SK-N-SH treated with all-trans-retinoic acid at 6 μM for 48 hours (cell line): ENCODE measurements around the gene ME3.

ENCODE experiments used
- ATAC-seq: fragments of 200-7000 bp; cut with Tn5 transposase; 3 replicates; pipeline ENCODE4 v1.9.1; 2020; ENCODE audit warnings: mild to moderate bottlenecking, moderate library complexity
- ARNTL ChIP-seq: fragments of 450-650 bp; formaldehyde crosslinking; IDR thresholded peaks from 2 replicates; pipeline ENCODE4 v1.5.0; 2020; ENCODE audit warnings: low read depth, mild to moderate bottlenecking, moderate library complexity, borderline replicate concordance
- BACH2 ChIP-seq: fragments of 250-450 bp; sonication (Bioruptor Pico); IDR thresholded peaks from 2 replicates; pipeline ENCODE4 v1.9.0; 2021; ENCODE audit warnings: mild to moderate bottlenecking, borderline replicate concordance
- CREB5 ChIP-seq: fragments of 250-450 bp; sonication (Bioruptor Pico); IDR thresholded peaks from 2 replicates; pipeline ENCODE4 v1.5.1; 2020; ENCODE audit warnings: low read depth, mild to moderate bottlenecking, moderate library complexity
- CSDC2 ChIP-seq: fragments of 250-450 bp; sonication (Bioruptor Pico); IDR thresholded peaks from 2 replicates; pipeline ENCODE4 v1.5.0; 2020; ENCODE audit warnings: mild to moderate bottlenecking, moderate library complexity
- CSRNP3 ChIP-seq: fragments of 250-450 bp; sonication (Bioruptor Pico); IDR thresholded peaks from 2 replicates; pipeline ENCODE4 v1.5.1; 2021; ENCODE audit warnings: mild to moderate bottlenecking, moderate library complexity
- GLIS3 ChIP-seq: fragments of 250-450 bp; sonication (Bioruptor Pico); IDR thresholded peaks from 2 replicates; pipeline ENCODE4 v1.5.0; 2020; ENCODE audit warnings: mild to moderate bottlenecking, moderate library complexity
- ISL1 ChIP-seq: fragments of 250-450 bp; sonication (Bioruptor Pico); IDR thresholded peaks from 2 replicates; pipeline ENCODE4 v2.1.2; 2022; ENCODE audit warnings: mild to moderate bottlenecking, moderate library complexity
- OSR1 ChIP-seq: fragments of 250-450 bp; sonication (Bioruptor Pico); IDR thresholded peaks from 2 replicates; pipeline ENCODE4 v1.8.0; 2022; ENCODE audit warnings: moderate library complexity, mild to moderate bottlenecking, inconsistent platforms
- POU6F1 ChIP-seq: fragments of 250-450 bp; sonication (Bioruptor Pico); IDR thresholded peaks from 2 replicates; pipeline ENCODE4 v1.8.0; 2021; ENCODE audit warnings: low read depth, mild to moderate bottlenecking, moderate library complexity, borderline replicate concordance
- PPARA ChIP-seq: fragments of 250-450 bp; sonication (Bioruptor Pico); IDR thresholded peaks from 2 replicates; pipeline ENCODE4 v1.5.0; 2020; ENCODE audit warnings: mild to moderate bottlenecking, borderline replicate concordance
- RARB ChIP-seq: fragments of 250-450 bp; sonication (Bioruptor Pico); IDR thresholded peaks from 2 replicates; pipeline ENCODE4 v1.8.0; 2021; ENCODE audit warnings: mild to moderate bottlenecking, moderate library complexity
- SNAI2 ChIP-seq: fragments of 250-450 bp; sonication (Bioruptor Pico); IDR thresholded peaks from 2 replicates; pipeline ENCODE4 v1.5.0; 2020; ENCODE audit warnings: mild to moderate bottlenecking, moderate library complexity
- TCF4 ChIP-seq: fragments of 250-450 bp; sonication (Bioruptor Pico); IDR thresholded peaks from 2 replicates; pipeline ENCODE4 v1.8.0; 2021; ENCODE audit warnings: mild to moderate bottlenecking, moderate library complexity, borderline replicate concordance
- TOX ChIP-seq: fragments of 250-450 bp; sonication (Bioruptor Pico); IDR thresholded peaks from 2 replicates; pipeline ENCODE4 v1.8.0; 2021; ENCODE audit warnings: mild to moderate bottlenecking, moderate library complexity, borderline replicate concordance
- TSHZ2 ChIP-seq: fragments of 250-450 bp; sonication (Bioruptor Pico); IDR thresholded peaks from 2 replicates; pipeline ENCODE4 v1.5.0; 2020; ENCODE audit warnings: mild to moderate bottlenecking, moderate library complexity
- ZC3H10 ChIP-seq: fragments of 250-450 bp; sonication (Bioruptor Pico); IDR thresholded peaks from 2 replicates; pipeline ENCODE4 v1.5.1; 2021; ENCODE audit warnings: mild to moderate bottlenecking, moderate library complexity
- ZFP3 ChIP-seq: fragments of 250-450 bp; sonication (Bioruptor Pico); IDR thresholded peaks from 2 replicates; pipeline ENCODE4 v1.5.0; 2020; ENCODE audit warnings: mild to moderate bottlenecking, moderate library complexity
- ZFP30 ChIP-seq: fragments of 450-650 bp; formaldehyde crosslinking; IDR thresholded peaks from 2 replicates; pipeline ENCODE4 v1.5.0; 2022; ENCODE audit warnings: mild to moderate bottlenecking, moderate library complexity
- ZNF565 ChIP-seq: fragments of 450-650 bp; formaldehyde crosslinking; conservative IDR thresholded peaks from 2 replicates; pipeline ENCODE4 v1.5.0; 2020; ENCODE audit warnings: low read depth, mild to moderate bottlenecking, moderate library complexity
- ZNF70 ChIP-seq: fragments of 450-650 bp; formaldehyde crosslinking; IDR thresholded peaks from 2 replicates; pipeline ENCODE4 v1.5.0; 2020; ENCODE audit warnings: mild to moderate bottlenecking, moderate library complexity
- ZNF8 ChIP-seq: fragments of 450-650 bp; formaldehyde crosslinking; IDR thresholded peaks from 2 replicates; pipeline ENCODE4 v1.5.0; 2020; ENCODE audit warnings: mild to moderate bottlenecking, moderate library complexity

The ME3 gene

GRCh38 chr11:86589204-86589603, 83.2 kb downstream of the ME3 start:
- TF ChIP-seq ZNF565 (CRISPR knock-in tag) = no peak
- TF ChIP-seq, all 23 proteins: peak for 0

GRCh38 chr11:86588566-86589090, 83.8 kb downstream of the ME3 start:
- no peak for TF ChIP-seq ISL1 (CRISPR knock-in tag)
- TF ChIP-seq ZC3H10 = no peak
- TF ChIP-seq CREB5 = no peak
- TF ChIP-seq OSR1 (CRISPR knock-in tag) = no peak
- TF ChIP-seq ZNF70 (CRISPR knock-in tag) = no peak
- no peak for TF ChIP-seq ZNF565 (CRISPR knock-in tag)
- no peak for TF ChIP-seq TSHZ2
- no peak for TF ChIP-seq TOX (CRISPR knock-in tag)
- no peak for TF ChIP-seq GLIS3 (CRISPR knock-in tag)
- TF ChIP-seq ZFP30 (CRISPR knock-in tag) = no peak
- TF ChIP-seq ZNF8 (CRISPR knock-in tag) = no peak
- TF ChIP-seq CSDC2 (CRISPR knock-in tag) = no peak
- TF ChIP-seq PPARA (CRISPR knock-in tag) = no peak
- TF ChIP-seq TCF4 (CRISPR knock-in tag) = no peak
- TF ChIP-seq ZFP3 (CRISPR knock-in tag) = no peak
- no peak for TF ChIP-seq SNAI2
- TF ChIP-seq CSRNP3 (CRISPR knock-in tag) = no peak
- TF ChIP-seq ARNTL (CRISPR knock-in tag) = no peak
- no peak; the same call in 2 of the 3 replicates for ATAC-seq

More at GRCh38 chr11:86589204-86589603, 83.2 kb downstream of the ME3 start:
- ATAC-seq = no peak

GRCh38 chr11:86587264-86588193, 84.9 kb downstream of the ME3 start:
- TF ChIP-seq GLIS3 (CRISPR knock-in tag) (no peak), ZNF565 (CRISPR knock-in tag) (no peak), RARB (CRISPR knock-in tag) (no peak), CSDC2 (CRISPR knock-in tag) (no peak), POU6F1 (CRISPR knock-in tag) (no peak)
- ATAC-seq = no peak

GRCh38 chr11:86586307-86586706, 86.1 kb downstream of the ME3 start:
- TF ChIP-seq BACH2 = no peak
- TF ChIP-seq ZNF8 (CRISPR knock-in tag) = no peak
- no peak for TF ChIP-seq POU6F1 (CRISPR knock-in tag)
- TF ChIP-seq SNAI2 = no peak
- TF ChIP-seq ZNF70 (CRISPR knock-in tag) = no peak
- no peak for TF ChIP-seq PPARA (CRISPR knock-in tag)
- TF ChIP-seq TSHZ2 = no peak
- TF ChIP-seq GLIS3 (CRISPR knock-in tag) = no peak
- no peak for TF ChIP-seq OSR1 (CRISPR knock-in tag)
- TF ChIP-seq TCF4 (CRISPR knock-in tag) = no peak
- no peak for TF ChIP-seq ZNF565 (CRISPR knock-in tag)
- no peak for TF ChIP-seq ISL1 (CRISPR knock-in tag)
- no peak for TF ChIP-seq RARB (CRISPR knock-in tag)
- TF ChIP-seq ZC3H10 = no peak
- TF ChIP-seq, all 23 proteins: peak for 0
- no peak for ATAC-seq
